ENCODE results near the gene SF3B2. TPM values are rescaled to one million over a fixed set of nuclear protein-coding genes. Genes with fewer than 3 reads are reported as not detected.
"Not testable (repeated sequence)": the region's sequence is repeated elsewhere in the genome, so short reads cannot be mapped to it uniquely, and the experiment has no call there.

Gene SF3B2
- total and polyA plus RNA-seq, 2 donors (not counting 1 experiment from before 2014, with no cell fraction given) = 87.7 to 108 TPM

GRCh38 chr11:66020212-66020611 is 32.0 kb upstream of the SF3B2 start:
- peaks cover 8% of the 10 kb centered on the region for H3K4me1 ChIP-seq (ENCODE audit: control insufficient read depth, extremely low read depth, insufficient read depth, low read length)
- H3K36me3 ChIP-seq (ENCODE audit: control insufficient read depth, insufficient read depth, low read length) = no peaks in the 10 kb centered on the region
- no peaks in the 10 kb centered on the region for H3K9me3 ChIP-seq (ENCODE audit: control insufficient read depth, insufficient read depth, low read depth, low read length)
- H3K27ac ChIP-seq (ENCODE audit: insufficient read depth, low read length) = no peak overlapping the region
- H3K9ac ChIP-seq (ENCODE audit: insufficient read depth, low read length) = no peak overlapping the region
- H3K79me2 ChIP-seq (ENCODE audit: control insufficient read depth, insufficient read depth, low read length) = no peaks in the 10 kb centered on the region
- H3K4me2 ChIP-seq (ENCODE audit: extremely low read depth, insufficient read depth, low read length) = no peak overlapping the region
- H3K27me3 ChIP-seq (ENCODE audit: control insufficient read depth, insufficient read depth, low read length) = no peaks in the 10 kb centered on the region
- H3K4me3 ChIP-seq (replicated peaks in 1 of 4; ENCODE audit: control extremely low read depth in 1 of 4, insufficient read depth in 1 of 4, low read depth in 3 of 4, low read length in 4 of 4) = no peak overlapping the region
- H2AFZ ChIP-seq (ENCODE audit: low read length) = no peak overlapping the region
- H4K20me1 ChIP-seq (ENCODE audit: control insufficient read depth, extremely low read depth, insufficient read depth, low read length) = no peaks in the 10 kb centered on the region
- TF ChIP-seq CTCF (conservative IDR thresholded peaks at IDR 0.05 in 1 of 2, IDR thresholded peaks at IDR 0.05 in 1 of 2; ENCODE audit: low read depth in 1 of 2, low read length in 2 of 2) (no peak), EZH2 (IDR thresholded peaks at IDR 0.05; ENCODE audit: low read length, missing control alignments) (no peak)
- no peak for DNase-seq (ENCODE audit: low read depth in 2 of 2)

- H3K27me3 ChIP-seq (ENCODE audit: control insufficient read depth, insufficient read depth, low read length) = no peaks in the 10 kb centered on the region
- H3K36me3 ChIP-seq (ENCODE audit: control insufficient read depth, insufficient read depth, low read length) = no peaks in the 10 kb centered on the region
- H3K27ac ChIP-seq (ENCODE audit: insufficient read depth, low read length) = no peak overlapping the region
- H4K20me1 ChIP-seq (ENCODE audit: control insufficient read depth, extremely low read depth, insufficient read depth, low read length) = no peaks in the 10 kb centered on the region
- no peak overlapping the region for H3K9ac ChIP-seq (ENCODE audit: insufficient read depth, low read length)
- H3K79me2 ChIP-seq (ENCODE audit: control insufficient read depth, insufficient read depth, low read length) = no peaks in the 10 kb centered on the region
- no peak for TF ChIP-seq EZH2 (IDR thresholded peaks at IDR 0.05; ENCODE audit: low read length, missing control alignments)
- TF ChIP-seq CTCF (conservative IDR thresholded peaks at IDR 0.05 in 1 of 2, IDR thresholded peaks at IDR 0.05 in 1 of 2; ENCODE audit: low read depth in 1 of 2, low read length in 2 of 2) = no peak
- DNase-seq (ENCODE audit: low read depth in 2 of 2) = peak; percentile 61 to 78
- no peaks in the 10 kb centered on the region for H3K9me3 ChIP-seq (ENCODE audit: control insufficient read depth, insufficient read depth, low read depth, low read length)
- H2AFZ ChIP-seq (ENCODE audit: low read length) = no peak overlapping the region
- peak overlapping the region; percentile 44 for H3K4me2 ChIP-seq (ENCODE audit: extremely low read depth, insufficient read depth, low read length)
- H3K4me3 ChIP-seq (replicated peaks in 1 of 4; ENCODE audit: control extremely low read depth in 1 of 4, insufficient read depth in 1 of 4, low read depth in 3 of 4, low read length in 4 of 4) = no peak overlapping the region
- peaks cover 5% of the 10 kb centered on the region for H3K4me1 ChIP-seq (ENCODE audit: control insufficient read depth, extremely low read depth, insufficient read depth, low read length)
Measured at GRCh38 chr11:66020618-66021357, 31.4 kb upstream of the SF3B2 start.

- no peak overlapping the region for H3K4me3 ChIP-seq (replicated peaks in 1 of 4; ENCODE audit: control extremely low read depth in 1 of 4, insufficient read depth in 1 of 4, low read depth in 3 of 4, low read length in 4 of 4)
Measured at GRCh38 chr11:66022401-66023185, 29.6 kb upstream of the SF3B2 start.

GRCh38 chr11:66023186-66023440 is 29.1 kb upstream of the SF3B2 start:
- H3K36me3 ChIP-seq (ENCODE audit: control insufficient read depth, insufficient read depth, low read length); H4K20me1 ChIP-seq (ENCODE audit: control insufficient read depth, extremely low read depth, insufficient read depth, low read length); DNase-seq (ENCODE audit: low read depth in 2 of 2); H2AFZ ChIP-seq (ENCODE audit: low read length); H3K4me1 ChIP-seq (ENCODE audit: control insufficient read depth, extremely low read depth, insufficient read depth, low read length); H3K4me3 ChIP-seq (replicated peaks in 1 of 4; ENCODE audit: control extremely low read depth in 1 of 4, insufficient read depth in 1 of 4, low read depth in 3 of 4, low read length in 4 of 4); H3K9ac ChIP-seq (ENCODE audit: insufficient read depth, low read length); H3K27me3 ChIP-seq (ENCODE audit: control insufficient read depth, insufficient read depth, low read length); H3K9me3 ChIP-seq (ENCODE audit: control insufficient read depth, insufficient read depth, low read depth, low read length); H3K79me2 ChIP-seq (ENCODE audit: control insufficient read depth, insufficient read depth, low read length); H3K27ac ChIP-seq (ENCODE audit: insufficient read depth, low read length); H3K4me2 ChIP-seq (ENCODE audit: extremely low read depth, insufficient read depth, low read length): not testable (repeated sequence)

More at GRCh38 chr11:66022401-66023185, 29.6 kb upstream of the SF3B2 start:
- Histone ChIP-seq H3K36me3 (ENCODE audit: control insufficient read depth, insufficient read depth, low read length) (no peaks in the 10 kb centered on the region), H2AFZ (ENCODE audit: low read length) (peak overlapping the region; percentile 77), H4K20me1 (ENCODE audit: control insufficient read depth, extremely low read depth, insufficient read depth, low read length) (no peaks in the 10 kb centered on the region), H3K79me2 (ENCODE audit: control insufficient read depth, insufficient read depth, low read length) (no peaks in the 10 kb centered on the region), H3K27ac (ENCODE audit: insufficient read depth, low read length) (no peak overlapping the region), H3K4me2 (ENCODE audit: extremely low read depth, insufficient read depth, low read length) (peak overlapping the region; percentile 40), H3K9ac (ENCODE audit: insufficient read depth, low read length) (no peak overlapping the region), H3K4me1 (ENCODE audit: control insufficient read depth, extremely low read depth, insufficient read depth, low read length) (peaks cover 5% of the 10 kb centered on the region), H3K27me3 (ENCODE audit: control insufficient read depth, insufficient read depth, low read length) (no peaks in the 10 kb centered on the region), H3K9me3 (ENCODE audit: control insufficient read depth, insufficient read depth, low read depth, low read length) (no peaks in the 10 kb centered on the region)
- TF ChIP-seq EZH2 (IDR thresholded peaks at IDR 0.05; ENCODE audit: low read length, missing control alignments) (no peak), CTCF (conservative IDR thresholded peaks at IDR 0.05 in 1 of 2, IDR thresholded peaks at IDR 0.05 in 1 of 2; ENCODE audit: low read depth in 1 of 2, low read length in 2 of 2) (peak; percentile 84 to 85)
- peak; percentile 29 to 52 for DNase-seq (ENCODE audit: low read depth in 2 of 2)
